Activated T-helper 1 cell treated with anti-CD3 and anti-CD28 coated beads, Interleukin-12 subunit alpha, Interleukin-12 subunit beta, Interleukin-2, Interleukin-4 antibody, amounts not matched to agents 30 ng/mL and 10 ng/mL and 1 ng/mL, durations not matched to agents 14 hours and 24 hours and 36 hours (primary cell): ENCODE measurements around the gene HPS1. TPM values are rescaled to one million over a fixed set of nuclear protein-coding genes. Genes with fewer than 3 reads are reported as not detected.

Experiments
- DNase-seq: peaks from one replicate; pipeline ENCODE4 v3.0.0; 2021; ENCODE audit warnings: low spot score
- H3K27ac Mint-ChIP-seq: one replicate; pipeline ENCODE4 v1.8.0; 2021; ENCODE audit warnings: mild to moderate bottlenecking, mixed read lengths
- H3K27me3 Mint-ChIP-seq: one replicate; pipeline ENCODE4 v1.8.0; 2022; ENCODE audit warnings: mild to moderate bottlenecking, moderate library complexity, mixed read lengths; ENCODE audit not compliant: insufficient read depth
- H3K36me3 Mint-ChIP-seq: one replicate; pipeline ENCODE4 v1.8.0; 2021; ENCODE audit warnings: low read depth, mixed read lengths
- H3K4me1 Mint-ChIP-seq: one replicate; pipeline ENCODE4 v1.8.0; 2021; ENCODE audit warnings: low read depth, mixed read lengths
- H3K4me3 Mint-ChIP-seq: one replicate; pipeline ENCODE4 v1.8.0; 2021; ENCODE audit warnings: mild to moderate bottlenecking, moderate library complexity, mixed read lengths
- H3K9me3 Mint-ChIP-seq: one replicate; pipeline ENCODE4 v1.8.0; 2021; ENCODE audit warnings: mixed read lengths
- intact Hi-C: fragments of 100-400 bp; cut with micrococcal nuclease; formaldehyde crosslinking; loops from one replicate; pipeline ENCODE4 v1.15.1; 2024
- total RNA-seq: library from RNA; stranded (reverse); gene quantifications from 2 replicates; pipeline ENCODE4 v1.2.3, GENCODE V29; 2022

The HPS1 gene
- total RNA-seq, 1 donor from 2014 or later, result 63.1 TPM

GRCh38 chr10:98411166-98411565 is 35.6 kb downstream of the HPS1 start:
- H3K27ac Mint-ChIP-seq, result no peak overlapping the region
- H3K4me1 Mint-ChIP-seq, result peaks cover 15% of the 10 kb centered on the region
- peaks cover 2% of the 10 kb centered on the region for H3K36me3 Mint-ChIP-seq
- H3K27me3 Mint-ChIP-seq, result no peaks in the 10 kb centered on the region
- no peak overlapping the region for H3K4me3 Mint-ChIP-seq
- intact Hi-C loops, result no loop called here
- H3K9me3 Mint-ChIP-seq, result no peaks in the 10 kb centered on the region
- DNase-seq, result no peak

- peaks cover 15% of the 10 kb centered on the region for H3K4me1 Mint-ChIP-seq
- no peak overlapping the region for H3K27ac Mint-ChIP-seq
- no peaks in the 10 kb centered on the region for H3K9me3 Mint-ChIP-seq
- H3K27me3 Mint-ChIP-seq, result no peaks in the 10 kb centered on the region
- peaks cover 2% of the 10 kb centered on the region for H3K36me3 Mint-ChIP-seq
- intact Hi-C loops, result no loop called here
- H3K4me3 Mint-ChIP-seq, result no peak overlapping the region
- no peak for DNase-seq
Measured at GRCh38 chr10:98410759-98411158, 36.0 kb downstream of the HPS1 start.

GRCh38 chr10:98410135-98410743 is 36.5 kb downstream of the HPS1 start:
- Mint-ChIP-seq H3K36me3 (peaks cover 2% of the 10 kb centered on the region), H3K27me3 (no peaks in the 10 kb centered on the region), H3K27ac (no peak overlapping the region), H3K9me3 (no peaks in the 10 kb centered on the region), H3K4me1 (peaks cover 13% of the 10 kb centered on the region), H3K4me3 (no peak overlapping the region)
- intact Hi-C loops, result no loop called here
- no peak for DNase-seq

GRCh38 chr10:98408799-98409198 is 37.9 kb downstream of the HPS1 start:
- peaks cover 12% of the 10 kb centered on the region for H3K4me1 Mint-ChIP-seq
- H3K9me3 Mint-ChIP-seq, result no peaks in the 10 kb centered on the region
- no peak overlapping the region for H3K27ac Mint-ChIP-seq
- no peaks in the 10 kb centered on the region for H3K27me3 Mint-ChIP-seq
- no peak overlapping the region for H3K4me3 Mint-ChIP-seq
- H3K36me3 Mint-ChIP-seq, result no peaks in the 10 kb centered on the region
- DNase-seq, result no peak
- intact Hi-C loops, result no loop called here

GRCh38 chr10:98407744-98408241 is 38.9 kb downstream of the HPS1 start:
- no peaks in the 10 kb centered on the region for H3K36me3 Mint-ChIP-seq
- H3K27ac Mint-ChIP-seq, result no peak overlapping the region
- H3K27me3 Mint-ChIP-seq, result no peaks in the 10 kb centered on the region
- DNase-seq, result no peak
- H3K9me3 Mint-ChIP-seq, result no peaks in the 10 kb centered on the region
- intact Hi-C loops, result no loop called here
- H3K4me1 Mint-ChIP-seq, result peaks cover 17% of the 10 kb centered on the region
- no peak overlapping the region for H3K4me3 Mint-ChIP-seq

GRCh38 chr10:98407017-98407743 is 39.6 kb downstream of the HPS1 start:
- Mint-ChIP-seq H3K9me3 (no peaks in the 10 kb centered on the region), H3K27ac (no peak overlapping the region), H3K27me3 (no peaks in the 10 kb centered on the region), H3K4me1 (peaks cover 17% of the 10 kb centered on the region), H3K4me3 (no peak overlapping the region), H3K36me3 (no peaks in the 10 kb centered on the region)
- intact Hi-C loops, result no loop called here
- no peak for DNase-seq

- intact Hi-C loops, result no loop called here
- no peak overlapping the region for H3K27ac Mint-ChIP-seq
- H3K4me3 Mint-ChIP-seq, result no peak overlapping the region
- H3K27me3 Mint-ChIP-seq, result no peaks in the 10 kb centered on the region
- no peak for DNase-seq
- H3K9me3 Mint-ChIP-seq, result no peaks in the 10 kb centered on the region
- H3K36me3 Mint-ChIP-seq, result no peaks in the 10 kb centered on the region
- H3K4me1 Mint-ChIP-seq, result peaks cover 17% of the 10 kb centered on the region
Measured at GRCh38 chr10:98405422-98405821, 41.3 kb downstream of the HPS1 start.

GRCh38 chr10:98404571-98405359 is 42.0 kb downstream of the HPS1 start:
- peaks cover 17% of the 10 kb centered on the region for H3K4me1 Mint-ChIP-seq
- intact Hi-C loops, result no loop called here
- H3K9me3 Mint-ChIP-seq, result no peaks in the 10 kb centered on the region
- H3K36me3 Mint-ChIP-seq, result no peaks in the 10 kb centered on the region
- H3K27ac Mint-ChIP-seq, result no peak overlapping the region
- no peak for DNase-seq
- H3K4me3 Mint-ChIP-seq, result peak overlapping the region; percentile 28
- H3K27me3 Mint-ChIP-seq, result no peaks in the 10 kb centered on the region

- Mint-ChIP-seq H3K27me3 (no peaks in the 10 kb centered on the region), H3K36me3 (no peaks in the 10 kb centered on the region), H3K4me3 (no peak overlapping the region), H3K9me3 (no peaks in the 10 kb centered on the region), H3K4me1 (peaks cover 17% of the 10 kb centered on the region), H3K27ac (no peak overlapping the region)
- intact Hi-C loops, result no loop called here
- DNase-seq, result no peak
Measured at GRCh38 chr10:98403812-98404504, 42.8 kb downstream of the HPS1 start.

GRCh38 chr10:98402931-98403718 is 43.6 kb downstream of the HPS1 start:
- DNase-seq, result no peak
- no peak overlapping the region for H3K27ac Mint-ChIP-seq
- H3K4me1 Mint-ChIP-seq, result peaks cover 17% of the 10 kb centered on the region
- intact Hi-C loops, result no loop called here
- no peak overlapping the region for H3K4me3 Mint-ChIP-seq
- H3K27me3 Mint-ChIP-seq, result no peaks in the 10 kb centered on the region
- H3K9me3 Mint-ChIP-seq, result no peaks in the 10 kb centered on the region
- H3K36me3 Mint-ChIP-seq, result no peaks in the 10 kb centered on the region

GRCh38 chr10:98402478-98402877 is 44.3 kb downstream of the HPS1 start:
- H3K9me3 Mint-ChIP-seq, result no peaks in the 10 kb centered on the region
- H3K27ac Mint-ChIP-seq, result no peak overlapping the region
- no peaks in the 10 kb centered on the region for H3K36me3 Mint-ChIP-seq
- H3K4me1 Mint-ChIP-seq, result peaks cover 17% of the 10 kb centered on the region
- no peak overlapping the region for H3K4me3 Mint-ChIP-seq
- intact Hi-C loops, result no loop called here
- no peak for DNase-seq
- no peaks in the 10 kb centered on the region for H3K27me3 Mint-ChIP-seq

- Mint-ChIP-seq H3K27me3 (no peaks in the 10 kb centered on the region), H3K9me3 (no peaks in the 10 kb centered on the region), H3K4me3 (no peak overlapping the region), H3K4me1 (peaks cover 17% of the 10 kb centered on the region), H3K27ac (no peak overlapping the region), H3K36me3 (no peaks in the 10 kb centered on the region)
- intact Hi-C loops, result no loop called here
- no peak for DNase-seq
Measured at GRCh38 chr10:98400482-98400881, 46.3 kb downstream of the HPS1 start.
